Stimulated activated CD8-positive, alpha-beta memory T cell treated with anti-CD3 and anti-CD28 coated beads, Interleukin-12 subunit alpha, Interleukin-12 subunit beta, amount 100 ng/mL, for 24 hours (primary cell): ENCODE results near the gene TGFBR3.

ENCODE experiments used
- DNase-seq: peaks from one replicate; pipeline ENCODE4 v3.0.0-alpha.2; 2020; ENCODE audit errors: extremely low read depth

The TGFBR3 gene

GRCh38 chr1:91711504-91712247 lies 174.3 kb downstream of the TGFBR3 start:
- no peak for DNase-seq

DNA sequence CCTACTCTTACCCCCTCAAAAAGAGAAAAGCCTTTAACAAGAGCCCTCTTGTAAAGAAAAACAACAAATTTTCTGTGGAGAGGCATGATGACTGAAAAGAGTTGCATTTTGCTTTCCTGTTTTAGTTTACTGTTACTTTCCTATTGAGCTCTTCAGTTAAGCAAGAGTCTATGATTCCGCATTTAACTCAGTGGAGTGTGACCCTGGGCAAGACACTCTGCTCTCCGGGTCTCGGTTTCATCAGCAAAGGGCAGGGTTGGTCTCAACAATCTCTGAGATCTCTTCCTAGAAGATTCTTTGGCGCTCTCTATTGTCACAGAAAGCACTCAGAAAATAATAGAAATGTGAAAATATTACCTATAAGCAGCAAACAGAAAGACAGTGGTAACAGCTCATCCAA lies 175.7 kb downstream of the TGFBR3 start:
- DNase-seq, result no peak

- DNase-seq, result no peak
Observed at GRCh38 chr1:91708691-91709090, 177.3 kb downstream of the TGFBR3 start.

GRCh38 chr1:91707890-91708218 lies 178.1 kb downstream of the TGFBR3 start:
- no peak for DNase-seq

GRCh38 chr1:91707114-91707889 lies 178.6 kb downstream of the TGFBR3 start:
- DNase-seq, result no peak

- no peak for DNase-seq
Observed at GRCh38 chr1:91706140-91706957, 179.6 kb downstream of the TGFBR3 start.

DNA sequence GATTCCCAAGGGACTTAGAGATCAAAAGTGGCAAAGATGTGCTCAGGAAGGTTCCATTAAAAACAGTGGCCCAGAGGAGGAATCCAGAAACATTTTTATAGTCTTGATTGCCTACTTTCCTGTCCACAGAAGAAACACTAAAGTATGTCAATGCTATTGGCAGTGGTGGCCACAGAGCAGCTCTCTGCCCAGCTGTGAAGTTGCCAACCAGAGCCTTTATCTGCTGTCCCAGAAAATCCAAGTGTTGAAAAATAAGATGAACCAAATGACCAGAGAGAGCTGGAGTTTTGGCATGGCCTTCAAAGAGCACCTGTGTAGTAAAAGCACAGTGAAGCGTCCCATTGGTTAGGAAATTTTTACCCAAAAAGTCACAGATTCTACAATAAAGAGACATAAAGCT lies 181.2 kb downstream of the TGFBR3 start:
- no peak for DNase-seq

DNA sequence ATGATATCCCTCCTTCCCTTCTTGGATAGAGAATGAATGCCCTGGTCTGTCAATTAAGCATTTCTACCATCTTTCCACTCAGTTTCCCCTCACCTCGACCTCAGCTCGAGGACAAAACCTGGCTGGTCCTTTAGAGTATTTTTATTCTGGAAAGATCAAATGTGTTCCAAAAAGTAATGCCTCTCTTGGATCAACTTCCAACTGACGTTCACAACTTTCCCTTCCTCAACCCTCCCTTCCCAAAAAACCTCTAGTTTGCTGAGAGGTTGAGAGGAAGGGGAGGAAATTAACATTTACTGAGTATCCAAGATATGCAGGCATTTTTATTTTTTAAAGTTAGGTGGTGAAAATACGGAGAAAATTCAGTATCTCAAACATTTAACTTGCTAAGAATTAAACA lies 182.9 kb downstream of the TGFBR3 start:
- no peak for DNase-seq

DNA sequence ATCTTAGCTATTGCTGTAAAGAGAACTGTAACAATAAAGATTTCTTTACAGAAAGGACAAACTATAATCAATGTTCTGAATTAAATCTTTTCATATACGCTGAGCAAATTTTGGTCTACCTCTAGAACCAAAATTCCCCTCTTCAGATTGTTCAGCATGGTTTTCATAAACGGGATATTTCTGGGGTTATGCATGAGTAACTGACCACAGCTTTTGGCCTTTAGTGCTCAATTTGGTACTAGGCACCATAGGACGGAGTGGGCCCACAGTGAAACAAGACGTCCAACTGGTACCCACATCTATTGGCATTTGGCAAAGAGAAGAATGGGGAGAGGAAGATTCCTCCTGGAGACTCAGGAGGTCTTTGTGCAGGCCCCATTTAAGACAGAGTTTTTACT lies 184.5 kb downstream of the TGFBR3 start:
- DNase-seq, result no peak

DNA sequence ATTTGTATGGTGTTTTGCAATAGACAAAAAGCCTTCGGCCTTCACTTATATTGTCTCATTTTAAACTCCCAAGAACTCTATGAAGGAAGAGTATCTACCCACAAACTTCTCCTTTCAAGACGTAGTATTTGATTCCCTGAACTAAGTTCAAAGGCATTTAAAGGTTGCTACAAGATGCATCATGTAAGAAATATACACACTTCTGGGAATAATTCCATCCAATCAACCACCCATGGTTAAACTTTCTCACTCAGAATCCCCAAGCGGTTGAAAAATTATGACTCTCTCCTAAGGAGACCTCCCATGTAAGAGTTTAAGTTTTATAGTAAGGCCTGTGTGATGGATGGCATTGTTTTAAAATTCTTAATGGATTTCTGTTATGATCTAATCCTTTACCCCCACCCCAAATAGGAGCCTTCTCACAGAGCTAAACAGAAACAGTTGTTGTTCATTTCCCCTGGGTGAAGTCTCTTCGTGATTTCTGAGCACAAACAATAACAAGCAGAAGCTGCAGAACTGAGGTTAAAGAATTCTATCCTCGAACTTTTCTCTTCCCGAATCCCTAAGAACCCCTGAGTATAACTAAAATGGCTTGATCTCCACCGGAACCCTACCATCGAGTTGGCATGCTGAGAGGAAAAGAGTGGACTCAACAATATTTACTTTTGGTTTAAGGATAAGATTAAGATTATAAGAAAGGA lies 185.0 kb downstream of the TGFBR3 start:
- DNase-seq, result no peak

DNA sequence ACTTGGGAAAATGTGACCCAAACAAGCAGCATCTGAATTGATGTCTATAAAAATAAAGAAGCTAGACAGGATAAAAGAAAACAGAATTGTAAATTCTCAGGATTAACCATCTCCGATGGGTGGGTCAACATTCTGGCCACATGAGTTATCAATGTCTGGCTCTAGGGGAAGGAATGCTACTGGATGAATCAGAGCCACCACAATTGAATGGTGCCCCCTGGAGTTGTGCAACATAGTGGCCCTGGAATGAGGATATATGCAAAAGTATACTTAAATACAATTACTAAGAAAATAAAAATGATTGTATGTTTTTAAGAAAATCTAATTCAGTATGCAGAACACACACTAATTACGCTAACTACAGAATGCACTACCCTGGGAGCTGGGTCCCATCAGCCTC lies 185.6 kb downstream of the TGFBR3 start:
- DNase-seq, result no peak

DNA sequence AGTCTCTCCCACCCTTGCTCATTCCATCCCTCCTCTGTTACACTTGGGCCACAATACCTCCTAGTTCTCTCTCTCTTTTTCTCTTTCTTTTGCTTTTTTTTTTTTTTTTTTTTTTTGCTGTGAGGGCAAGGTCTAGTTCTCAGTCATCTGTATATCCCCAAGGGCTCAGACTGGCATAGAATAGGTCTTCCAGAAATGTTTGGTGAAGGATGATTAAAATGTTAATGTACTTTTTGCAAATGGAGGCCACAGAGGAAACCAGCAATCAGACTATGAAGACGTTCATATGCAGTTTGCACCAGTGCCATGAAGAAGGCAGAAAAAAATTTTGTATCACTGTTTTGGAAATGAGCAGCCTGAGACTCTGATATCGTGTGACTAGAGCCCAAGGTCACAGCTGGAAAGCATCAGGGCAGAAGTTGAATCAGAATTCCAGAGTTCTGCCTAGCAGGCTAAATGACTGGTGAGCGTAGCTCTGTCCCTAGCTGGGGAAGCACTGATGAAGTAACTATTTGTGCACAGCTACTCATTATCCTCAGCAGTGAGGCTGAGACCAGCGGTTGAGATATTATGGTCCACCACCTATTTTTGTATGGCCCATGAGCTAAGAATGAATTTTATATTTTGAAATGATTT lies 186.5 kb downstream of the TGFBR3 start:
- DNase-seq, result no peak

GRCh38 chr1:91697861-91698260 lies 188.1 kb downstream of the TGFBR3 start:
- DNase-seq, result no peak

DNA sequence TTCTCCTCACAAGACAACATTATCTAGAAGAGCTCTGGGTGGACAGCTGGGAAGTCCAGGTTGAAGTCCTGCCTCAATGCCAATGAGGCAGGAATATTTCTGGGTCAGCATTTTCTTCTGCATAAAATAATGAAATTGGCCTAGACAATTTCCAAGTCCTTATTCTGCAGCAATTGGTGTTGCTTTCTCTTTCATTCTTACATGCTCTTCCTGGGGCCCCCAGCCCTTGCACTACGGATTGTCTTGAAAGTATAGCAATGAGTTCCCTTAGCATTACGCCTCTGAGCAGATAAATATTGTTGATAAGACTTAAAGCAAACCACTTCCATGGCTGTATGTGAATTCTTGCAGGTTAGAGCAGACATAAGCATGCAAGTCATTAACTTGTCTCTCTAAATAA lies 188.5 kb downstream of the TGFBR3 start:
- DNase-seq, result no peak

- DNase-seq, result no peak
Observed at GRCh38 chr1:91696321-91696720, 189.6 kb downstream of the TGFBR3 start.

DNA sequence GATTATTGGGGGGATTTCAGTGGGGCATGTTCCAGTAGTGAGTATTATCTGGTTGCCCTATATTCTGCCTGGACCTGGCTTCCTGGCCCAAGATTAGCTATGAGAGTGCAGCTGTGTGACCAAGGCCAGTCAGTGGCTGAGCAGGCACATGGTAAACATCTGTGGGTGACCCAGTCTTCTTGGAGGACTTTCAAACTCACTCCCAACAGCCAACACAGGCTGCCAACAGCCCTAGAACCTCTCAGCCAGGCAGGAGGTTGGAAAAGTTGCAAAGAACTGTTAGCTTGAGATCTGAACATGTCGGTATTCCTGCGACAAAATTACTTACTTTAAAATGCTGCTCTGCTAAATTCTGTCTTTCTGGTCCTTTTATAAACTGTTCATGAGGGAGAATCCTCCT lies 192.4 kb downstream of the TGFBR3 start:
- DNase-seq, result no peak

DNA sequence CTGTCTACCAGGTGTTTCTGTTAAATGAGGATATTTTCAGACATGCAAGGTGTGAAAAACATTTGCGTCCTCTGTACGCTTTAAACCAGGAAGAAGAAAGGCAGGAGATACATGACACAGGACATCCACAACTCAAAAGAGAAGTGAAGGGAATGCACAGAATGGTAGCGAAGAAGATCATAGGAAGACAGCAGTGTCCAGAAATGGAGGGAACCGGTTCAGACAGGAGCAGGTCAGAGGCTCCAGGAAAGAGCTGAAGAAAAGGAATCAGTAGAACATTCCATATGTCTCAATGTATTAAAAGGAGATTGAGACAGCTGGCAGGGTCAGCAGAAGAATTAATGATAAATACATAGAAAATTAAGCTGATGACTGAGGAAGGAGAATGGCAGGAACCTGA lies 194.4 kb downstream of the TGFBR3 start:
- no peak for DNase-seq

DNA sequence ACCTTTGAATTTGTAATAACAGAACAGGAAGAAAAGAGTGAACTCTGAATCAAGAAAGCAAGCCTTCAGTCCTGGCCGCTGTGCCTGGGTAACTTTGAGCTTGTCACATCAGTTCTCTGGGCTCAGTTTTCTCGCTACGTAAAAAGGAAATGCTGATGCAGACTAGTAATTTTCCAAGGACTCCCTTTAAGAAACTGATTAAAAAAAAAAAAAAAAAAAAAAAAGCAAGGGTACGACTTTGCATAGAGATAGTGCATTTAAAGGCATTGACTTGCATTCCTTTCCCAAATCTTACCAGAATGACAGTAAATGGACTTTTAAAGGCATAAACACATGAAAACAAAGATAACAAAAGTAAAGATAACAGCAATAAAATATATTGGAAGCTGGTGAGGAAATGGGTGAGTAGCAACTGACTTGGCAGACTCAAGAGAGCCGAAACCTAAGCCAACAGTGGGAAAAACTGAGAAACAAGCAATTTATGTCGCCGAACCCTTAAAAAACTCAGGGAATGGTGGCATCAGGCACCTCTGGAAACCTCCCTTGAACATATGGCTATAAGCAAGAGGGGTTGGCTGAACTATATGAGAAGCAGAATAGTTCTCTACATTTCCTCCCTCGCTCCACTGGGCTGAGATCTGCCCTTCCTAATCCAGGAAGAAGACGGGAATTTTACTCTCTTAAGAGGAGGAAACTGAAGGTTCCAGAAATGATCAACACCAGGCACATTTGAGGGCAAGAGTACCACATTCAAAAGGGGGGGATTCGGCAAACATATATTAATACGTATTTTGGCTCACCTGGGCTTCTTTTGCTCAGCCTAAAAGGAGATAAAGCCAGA lies 196.1 kb downstream of the TGFBR3 start:
- no peak for DNase-seq

- DNase-seq, result no peak
Observed at GRCh38 chr1:91687452-91687851, 198.5 kb downstream of the TGFBR3 start.

GRCh38 chr1:91685994-91686393 lies 200.0 kb downstream of the TGFBR3 start:
- no peak for DNase-seq
